Measurements from ENCODE around the gene FOXO6. TPM values are rescaled to one million over a fixed set of nuclear protein-coding genes. Genes with fewer than 3 reads are reported as not detected.

FOXO6 gene
- total RNA-seq (2021) (5.4 to 7.4 TPM (median 7.0 TPM) in 3 replicates), Bru-seq, nascent RNA (percentile 39 among the genes with signal in this experiment)
- long read RNA-seq, experiment 1, transcript FOXO6-201 (2 exons, 2,398 nt): major isoform, 6 of 9 reads
- long read RNA-seq, experiment 1, partial matches to known transcripts: 0 of 9 reads
- long read RNA-seq, experiment 1, other reads (novel, unspliced or antisense): 3 of 9 reads
- long read RNA-seq, experiment 2, partial matches to known transcripts: 11 of 11 reads
- long read RNA-seq, experiment 2, other reads (novel, unspliced or antisense): 0 of 11 reads
- long read RNA-seq, experiment 3: 0 reads

DNA sequence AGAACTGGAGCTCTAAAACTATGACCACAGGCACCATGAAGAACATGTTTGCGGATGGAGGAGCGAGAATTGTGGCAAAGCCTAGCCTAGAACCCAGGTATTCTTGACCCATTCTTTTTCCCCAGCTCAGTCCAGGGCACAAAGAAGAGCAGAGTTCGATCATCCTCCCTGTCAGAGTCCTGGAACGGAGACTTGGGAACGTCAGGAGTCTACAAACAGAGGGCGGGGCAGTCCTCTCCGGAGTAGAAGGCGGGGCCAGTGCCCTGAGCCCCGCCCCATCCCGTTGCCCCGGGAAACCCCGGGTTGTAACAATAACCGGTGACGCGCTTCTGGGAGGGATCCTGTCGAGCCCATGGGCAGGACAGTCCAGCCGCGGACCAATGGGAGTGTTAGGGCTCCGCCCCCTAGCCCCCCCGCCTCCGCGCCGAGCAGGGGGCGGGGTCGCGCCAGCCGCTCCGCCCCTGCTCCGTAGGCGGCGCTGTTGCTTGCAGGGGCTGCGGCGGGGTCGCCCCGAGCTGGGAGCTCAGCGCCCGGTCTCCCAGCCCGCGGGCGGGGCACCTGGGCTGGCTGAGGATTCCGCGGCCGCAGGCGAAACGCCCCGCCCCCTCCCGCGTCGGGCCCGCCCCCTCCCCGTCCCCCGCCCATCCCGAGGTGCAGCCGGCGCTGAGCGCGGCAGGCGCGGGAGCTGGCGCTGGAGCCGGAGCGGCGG, at the start of gene FOXO6:
FOXO6 (plus strand) TSS at position 649 of the 709 bp plus-strand sequence.
- POLR2A ChIA-PET: interaction anchor here (1.0 to 2.4 kb wide), 3 partner anchors 34 to 55 kb away, joined by 3 to 7 read pairs (median 4); no protein-coding TSS in a partner anchor
- ATAC-seq (peak; percentile 86), DNase-seq (ENCODE audit: low spot score) (peak; percentile 98)
- Mint-ChIP-seq H3K4me1 (peaks cover 54% of the 10 kb centered on the region), H3K27ac (no peak within 1 kb of the TSS), H3K27me3 (ENCODE audit: low read depth) (peaks cover 63% of the 10 kb centered on the region), H3K9me3 (no peaks in the 10 kb centered on the region), H3K36me3 (no peaks in the 10 kb centered on the region), H3K4me3 (peak within 1 kb of the TSS; percentile 70)
- CTCF ChIA-PET: interaction anchor here (0.6 to 4.8 kb wide), 45 partner anchors 10 to 1057 kb away, joined by 3 to 106 read pairs (median 6); no protein-coding TSS in a partner anchor
- TF ChIP-seq, protein P1, sequence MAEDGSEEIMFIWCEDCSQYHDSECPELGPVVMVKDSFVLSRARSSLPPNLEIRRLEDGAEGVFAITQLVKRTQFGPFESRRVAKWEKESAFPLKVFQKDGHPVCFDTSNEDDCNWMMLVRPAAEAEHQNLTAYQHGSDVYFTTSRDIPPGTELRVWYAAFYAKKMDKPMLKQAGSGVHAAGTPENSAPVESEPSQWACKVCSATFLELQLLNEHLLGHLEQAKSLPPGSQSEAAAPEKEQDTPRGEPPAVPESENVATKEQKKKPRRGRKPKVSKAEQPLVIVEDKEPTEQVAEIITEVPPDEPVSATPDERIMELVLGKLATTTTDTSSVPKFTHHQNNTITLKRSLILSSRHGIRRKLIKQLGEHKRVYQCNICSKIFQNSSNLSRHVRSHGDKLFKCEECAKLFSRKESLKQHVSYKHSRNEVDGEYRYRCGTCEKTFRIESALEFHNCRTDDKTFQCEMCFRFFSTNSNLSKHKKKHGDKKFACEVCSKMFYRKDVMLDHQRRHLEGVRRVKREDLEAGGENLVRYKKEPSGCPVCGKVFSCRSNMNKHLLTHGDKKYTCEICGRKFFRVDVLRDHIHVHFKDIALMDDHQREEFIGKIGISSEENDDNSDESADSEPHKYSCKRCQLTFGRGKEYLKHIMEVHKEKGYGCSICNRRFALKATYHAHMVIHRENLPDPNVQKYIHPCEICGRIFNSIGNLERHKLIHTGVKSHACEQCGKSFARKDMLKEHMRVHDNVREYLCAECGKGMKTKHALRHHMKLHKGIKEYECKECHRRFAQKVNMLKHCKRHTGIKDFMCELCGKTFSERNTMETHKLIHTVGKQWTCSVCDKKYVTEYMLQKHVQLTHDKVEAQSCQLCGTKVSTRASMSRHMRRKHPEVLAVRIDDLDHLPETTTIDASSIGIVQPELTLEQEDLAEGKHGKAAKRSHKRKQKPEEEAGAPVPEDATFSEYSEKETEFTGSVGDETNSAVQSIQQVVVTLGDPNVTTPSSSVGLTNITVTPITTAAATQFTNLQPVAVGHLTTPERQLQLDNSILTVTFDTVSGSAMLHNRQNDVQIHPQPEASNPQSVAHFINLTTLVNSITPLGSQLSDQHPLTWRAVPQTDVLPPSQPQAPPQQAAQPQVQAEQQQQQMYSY (CRISPR knock-in tag; IDR thresholded peaks at IDR 0.05): no peak
- TF ChIP-seq NR1H2 (CRISPR knock-in tag; IDR thresholded peaks at IDR 0.05): no peak
- no peak for TF ChIP-seq IRF2 (CRISPR knock-in tag; IDR thresholded peaks at IDR 0.05; ENCODE audit: borderline replicate concordance, low read depth)
- no peak for TF ChIP-seq ELF4 (CRISPR knock-in tag; IDR thresholded peaks at IDR 0.05; ENCODE audit: low read depth)
- no peak for TF ChIP-seq OVOL2 (CRISPR knock-in tag; IDR thresholded peaks at IDR 0.05; ENCODE audit: borderline replicate concordance)
- no peak for TF ChIP-seq RORB (CRISPR knock-in tag; IDR thresholded peaks at IDR 0.05)
- TF ChIP-seq, protein P2, sequence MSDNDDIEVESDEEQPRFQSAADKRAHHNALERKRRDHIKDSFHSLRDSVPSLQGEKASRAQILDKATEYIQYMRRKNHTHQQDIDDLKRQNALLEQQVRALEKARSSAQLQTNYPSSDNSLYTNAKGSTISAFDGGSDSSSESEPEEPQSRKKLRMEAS (CRISPR knock-in tag; IDR thresholded peaks at IDR 0.05): no peak
- no peak for TF ChIP-seq ATF1 (CRISPR knock-in tag; IDR thresholded peaks at IDR 0.05)
- TF ChIP-seq, protein P3, sequence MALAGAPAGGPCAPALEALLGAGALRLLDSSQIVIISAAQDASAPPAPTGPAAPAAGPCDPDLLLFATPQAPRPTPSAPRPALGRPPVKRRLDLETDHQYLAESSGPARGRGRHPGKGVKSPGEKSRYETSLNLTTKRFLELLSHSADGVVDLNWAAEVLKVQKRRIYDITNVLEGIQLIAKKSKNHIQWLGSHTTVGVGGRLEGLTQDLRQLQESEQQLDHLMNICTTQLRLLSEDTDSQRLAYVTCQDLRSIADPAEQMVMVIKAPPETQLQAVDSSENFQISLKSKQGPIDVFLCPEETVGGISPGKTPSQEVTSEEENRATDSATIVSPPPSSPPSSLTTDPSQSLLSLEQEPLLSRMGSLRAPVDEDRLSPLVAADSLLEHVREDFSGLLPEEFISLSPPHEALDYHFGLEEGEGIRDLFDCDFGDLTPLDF (CRISPR knock-in tag; IDR thresholded peaks at IDR 0.05): no peak
- TF ChIP-seq FOXK1 (CRISPR knock-in tag; IDR thresholded peaks at IDR 0.05): peak; percentile 41; the same call in 1 of the 2 replicates
- no peak for TF ChIP-seq MYBL2 (CRISPR knock-in tag; IDR thresholded peaks at IDR 0.05)
- TF ChIP-seq, protein P4, sequence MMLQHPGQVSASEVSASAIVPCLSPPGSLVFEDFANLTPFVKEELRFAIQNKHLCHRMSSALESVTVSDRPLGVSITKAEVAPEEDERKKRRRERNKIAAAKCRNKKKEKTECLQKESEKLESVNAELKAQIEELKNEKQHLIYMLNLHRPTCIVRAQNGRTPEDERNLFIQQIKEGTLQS (CRISPR knock-in tag; conservative IDR thresholded peaks at IDR 0.05): no peak
- TF ChIP-seq, protein P5, sequence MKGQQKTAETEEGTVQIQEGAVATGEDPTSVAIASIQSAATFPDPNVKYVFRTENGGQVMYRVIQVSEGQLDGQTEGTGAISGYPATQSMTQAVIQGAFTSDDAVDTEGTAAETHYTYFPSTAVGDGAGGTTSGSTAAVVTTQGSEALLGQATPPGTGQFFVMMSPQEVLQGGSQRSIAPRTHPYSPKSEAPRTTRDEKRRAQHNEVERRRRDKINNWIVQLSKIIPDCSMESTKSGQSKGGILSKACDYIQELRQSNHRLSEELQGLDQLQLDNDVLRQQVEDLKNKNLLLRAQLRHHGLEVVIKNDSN (CRISPR knock-in tag; IDR thresholded peaks at IDR 0.05): no peak
- TF ChIP-seq ZNF671 (CRISPR knock-in tag; IDR thresholded peaks at IDR 0.05): no peak
- no peak for TF ChIP-seq GRHL2 (CRISPR knock-in tag; IDR thresholded peaks at IDR 0.05; ENCODE audit: insufficient replicate concordance, severe bottlenecking)
- no peak for TF ChIP-seq NFATC4 (CRISPR knock-in tag; IDR thresholded peaks at IDR 0.05)
- TF ChIP-seq, protein P6, sequence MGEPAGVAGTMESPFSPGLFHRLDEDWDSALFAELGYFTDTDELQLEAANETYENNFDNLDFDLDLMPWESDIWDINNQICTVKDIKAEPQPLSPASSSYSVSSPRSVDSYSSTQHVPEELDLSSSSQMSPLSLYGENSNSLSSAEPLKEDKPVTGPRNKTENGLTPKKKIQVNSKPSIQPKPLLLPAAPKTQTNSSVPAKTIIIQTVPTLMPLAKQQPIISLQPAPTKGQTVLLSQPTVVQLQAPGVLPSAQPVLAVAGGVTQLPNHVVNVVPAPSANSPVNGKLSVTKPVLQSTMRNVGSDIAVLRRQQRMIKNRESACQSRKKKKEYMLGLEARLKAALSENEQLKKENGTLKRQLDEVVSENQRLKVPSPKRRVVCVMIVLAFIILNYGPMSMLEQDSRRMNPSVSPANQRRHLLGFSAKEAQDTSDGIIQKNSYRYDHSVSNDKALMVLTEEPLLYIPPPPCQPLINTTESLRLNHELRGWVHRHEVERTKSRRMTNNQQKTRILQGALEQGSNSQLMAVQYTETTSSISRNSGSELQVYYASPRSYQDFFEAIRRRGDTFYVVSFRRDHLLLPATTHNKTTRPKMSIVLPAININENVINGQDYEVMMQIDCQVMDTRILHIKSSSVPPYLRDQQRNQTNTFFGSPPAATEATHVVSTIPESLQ (CRISPR knock-in tag; IDR thresholded peaks at IDR 0.05): no peak
- no peak for TF ChIP-seq JUN (CRISPR knock-in tag; IDR thresholded peaks at IDR 0.05)
- TF ChIP-seq TP53 (CRISPR knock-in tag; IDR thresholded peaks at IDR 0.05): 0 out of 2 replicates have a peak, but pooled peaks have one; percentile 7
- TF ChIP-seq, protein P7, sequence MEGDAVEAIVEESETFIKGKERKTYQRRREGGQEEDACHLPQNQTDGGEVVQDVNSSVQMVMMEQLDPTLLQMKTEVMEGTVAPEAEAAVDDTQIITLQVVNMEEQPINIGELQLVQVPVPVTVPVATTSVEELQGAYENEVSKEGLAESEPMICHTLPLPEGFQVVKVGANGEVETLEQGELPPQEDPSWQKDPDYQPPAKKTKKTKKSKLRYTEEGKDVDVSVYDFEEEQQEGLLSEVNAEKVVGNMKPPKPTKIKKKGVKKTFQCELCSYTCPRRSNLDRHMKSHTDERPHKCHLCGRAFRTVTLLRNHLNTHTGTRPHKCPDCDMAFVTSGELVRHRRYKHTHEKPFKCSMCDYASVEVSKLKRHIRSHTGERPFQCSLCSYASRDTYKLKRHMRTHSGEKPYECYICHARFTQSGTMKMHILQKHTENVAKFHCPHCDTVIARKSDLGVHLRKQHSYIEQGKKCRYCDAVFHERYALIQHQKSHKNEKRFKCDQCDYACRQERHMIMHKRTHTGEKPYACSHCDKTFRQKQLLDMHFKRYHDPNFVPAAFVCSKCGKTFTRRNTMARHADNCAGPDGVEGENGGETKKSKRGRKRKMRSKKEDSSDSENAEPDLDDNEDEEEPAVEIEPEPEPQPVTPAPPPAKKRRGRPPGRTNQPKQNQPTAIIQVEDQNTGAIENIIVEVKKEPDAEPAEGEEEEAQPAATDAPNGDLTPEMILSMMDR (IDR thresholded peaks at IDR 0.05): peak; percentile 67
- peak; percentile 76 for TF ChIP-seq NFYB (CRISPR knock-in tag; conservative IDR thresholded peaks at IDR 0.05; ENCODE audit: low read depth)
- no peak for TF ChIP-seq ESRRA (CRISPR knock-in tag; IDR thresholded peaks at IDR 0.05; ENCODE audit: borderline replicate concordance)
- no peak for TF ChIP-seq SMAD4 (CRISPR knock-in tag; IDR thresholded peaks at IDR 0.05)
- TF ChIP-seq, protein P8, sequence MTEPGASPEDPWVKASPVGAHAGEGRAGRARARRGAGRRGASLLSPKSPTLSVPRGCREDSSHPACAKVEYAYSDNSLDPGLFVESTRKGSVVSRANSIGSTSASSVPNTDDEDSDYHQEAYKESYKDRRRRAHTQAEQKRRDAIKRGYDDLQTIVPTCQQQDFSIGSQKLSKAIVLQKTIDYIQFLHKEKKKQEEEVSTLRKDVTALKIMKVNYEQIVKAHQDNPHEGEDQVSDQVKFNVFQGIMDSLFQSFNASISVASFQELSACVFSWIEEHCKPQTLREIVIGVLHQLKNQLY (CRISPR knock-in tag; IDR thresholded peaks at IDR 0.05): no peak
- no peak for TF ChIP-seq FOXP1 (CRISPR knock-in tag; IDR thresholded peaks at IDR 0.05; ENCODE audit: borderline replicate concordance)
- peak; percentile 98 for TF ChIP-seq SP1 (CRISPR knock-in tag; conservative IDR thresholded peaks at IDR 0.05)
- TF ChIP-seq TCF7 (CRISPR knock-in tag; IDR thresholded peaks at IDR 0.05; ENCODE audit: low read depth): no peak
